ENCODE measurements around the gene ROPN1L.

The ROPN1L gene

GRCh38 chr5:10482791-10483530 is 41.3 kb downstream of the ROPN1L start:
- DNase-seq (ENCODE audit: low read depth), result no peak
- TF ChIP-seq, protein P1, sequence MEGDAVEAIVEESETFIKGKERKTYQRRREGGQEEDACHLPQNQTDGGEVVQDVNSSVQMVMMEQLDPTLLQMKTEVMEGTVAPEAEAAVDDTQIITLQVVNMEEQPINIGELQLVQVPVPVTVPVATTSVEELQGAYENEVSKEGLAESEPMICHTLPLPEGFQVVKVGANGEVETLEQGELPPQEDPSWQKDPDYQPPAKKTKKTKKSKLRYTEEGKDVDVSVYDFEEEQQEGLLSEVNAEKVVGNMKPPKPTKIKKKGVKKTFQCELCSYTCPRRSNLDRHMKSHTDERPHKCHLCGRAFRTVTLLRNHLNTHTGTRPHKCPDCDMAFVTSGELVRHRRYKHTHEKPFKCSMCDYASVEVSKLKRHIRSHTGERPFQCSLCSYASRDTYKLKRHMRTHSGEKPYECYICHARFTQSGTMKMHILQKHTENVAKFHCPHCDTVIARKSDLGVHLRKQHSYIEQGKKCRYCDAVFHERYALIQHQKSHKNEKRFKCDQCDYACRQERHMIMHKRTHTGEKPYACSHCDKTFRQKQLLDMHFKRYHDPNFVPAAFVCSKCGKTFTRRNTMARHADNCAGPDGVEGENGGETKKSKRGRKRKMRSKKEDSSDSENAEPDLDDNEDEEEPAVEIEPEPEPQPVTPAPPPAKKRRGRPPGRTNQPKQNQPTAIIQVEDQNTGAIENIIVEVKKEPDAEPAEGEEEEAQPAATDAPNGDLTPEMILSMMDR (IDR thresholded peaks at IDR 0.05; ENCODE audit: low read length, missing control alignments), result no peak
- no peak overlapping the region for H3K4me3 ChIP-seq (replicated peaks; ENCODE audit: low read depth, low read length)

DNA sequence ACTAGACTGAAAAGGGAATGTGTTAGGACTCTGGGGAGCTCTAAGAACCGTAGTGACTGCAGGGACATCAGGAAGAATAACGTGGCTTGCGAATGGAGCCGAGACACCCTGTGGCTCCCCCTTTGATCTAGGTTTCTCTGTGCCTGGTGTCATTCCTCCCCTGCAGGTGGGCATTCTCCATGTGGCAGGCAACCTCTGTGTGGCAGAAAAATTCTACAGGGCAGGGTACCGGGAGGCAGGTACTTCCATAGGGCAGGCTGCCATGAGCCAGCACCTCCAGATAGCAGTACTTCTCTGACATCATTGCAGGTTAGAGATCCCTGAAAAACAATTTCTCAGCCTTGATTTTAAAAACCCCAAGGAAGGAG is 43.1 kb downstream of the ROPN1L start:
- no peak for DNase-seq (ENCODE audit: low read depth)
- H3K4me3 ChIP-seq (replicated peaks; ENCODE audit: low read depth, low read length), result no peak overlapping the region
- TF ChIP-seq, protein P1 (IDR thresholded peaks at IDR 0.05; ENCODE audit: low read length, missing control alignments), result no peak

DNA sequence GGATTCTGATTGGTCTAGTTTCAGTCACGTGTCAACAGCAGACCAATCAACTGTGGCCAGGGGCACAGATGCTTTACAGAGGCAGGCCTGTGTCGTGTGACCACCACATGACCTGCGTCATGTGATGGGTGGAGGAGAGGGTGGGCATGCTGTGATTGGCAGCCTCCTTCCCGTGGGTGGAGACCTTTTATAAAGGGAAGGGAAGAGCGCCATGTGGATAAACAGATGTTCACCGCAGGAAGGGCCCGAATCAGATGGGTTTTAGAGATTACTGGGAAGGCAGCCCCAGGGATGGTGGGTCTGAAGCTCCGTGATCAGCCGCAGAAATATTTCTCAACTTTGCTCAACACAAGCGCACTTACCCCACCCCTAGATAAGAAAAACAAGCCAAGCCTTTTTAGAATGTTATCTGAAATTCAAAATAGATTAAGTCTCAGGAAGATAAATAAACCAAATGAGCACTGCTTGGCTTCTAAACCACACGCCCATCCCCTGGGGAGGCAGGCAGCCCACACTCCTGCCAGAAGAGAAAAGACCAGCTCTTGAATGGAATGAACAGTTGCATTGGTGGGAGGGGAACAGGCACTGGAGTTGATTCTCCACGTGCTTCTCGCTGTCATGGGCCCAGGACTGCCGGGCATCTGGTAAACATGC is 43.6 kb downstream of the ROPN1L start:
- no peak overlapping the region for H3K4me3 ChIP-seq (replicated peaks; ENCODE audit: low read depth, low read length)
- TF ChIP-seq, protein P1 (IDR thresholded peaks at IDR 0.05; ENCODE audit: low read length, missing control alignments), result no peak
- peak; percentile 95 for DNase-seq (ENCODE audit: low read depth)

- H3K4me3 ChIP-seq (replicated peaks; ENCODE audit: low read depth, low read length), result no peak overlapping the region
- DNase-seq (ENCODE audit: low read depth), result no peak
- TF ChIP-seq, protein P1 (IDR thresholded peaks at IDR 0.05; ENCODE audit: low read length, missing control alignments), result no peak
These were observed 44.2 kb downstream of the ROPN1L start for GRCh38 chr5:10485897-10486296.

DNA sequence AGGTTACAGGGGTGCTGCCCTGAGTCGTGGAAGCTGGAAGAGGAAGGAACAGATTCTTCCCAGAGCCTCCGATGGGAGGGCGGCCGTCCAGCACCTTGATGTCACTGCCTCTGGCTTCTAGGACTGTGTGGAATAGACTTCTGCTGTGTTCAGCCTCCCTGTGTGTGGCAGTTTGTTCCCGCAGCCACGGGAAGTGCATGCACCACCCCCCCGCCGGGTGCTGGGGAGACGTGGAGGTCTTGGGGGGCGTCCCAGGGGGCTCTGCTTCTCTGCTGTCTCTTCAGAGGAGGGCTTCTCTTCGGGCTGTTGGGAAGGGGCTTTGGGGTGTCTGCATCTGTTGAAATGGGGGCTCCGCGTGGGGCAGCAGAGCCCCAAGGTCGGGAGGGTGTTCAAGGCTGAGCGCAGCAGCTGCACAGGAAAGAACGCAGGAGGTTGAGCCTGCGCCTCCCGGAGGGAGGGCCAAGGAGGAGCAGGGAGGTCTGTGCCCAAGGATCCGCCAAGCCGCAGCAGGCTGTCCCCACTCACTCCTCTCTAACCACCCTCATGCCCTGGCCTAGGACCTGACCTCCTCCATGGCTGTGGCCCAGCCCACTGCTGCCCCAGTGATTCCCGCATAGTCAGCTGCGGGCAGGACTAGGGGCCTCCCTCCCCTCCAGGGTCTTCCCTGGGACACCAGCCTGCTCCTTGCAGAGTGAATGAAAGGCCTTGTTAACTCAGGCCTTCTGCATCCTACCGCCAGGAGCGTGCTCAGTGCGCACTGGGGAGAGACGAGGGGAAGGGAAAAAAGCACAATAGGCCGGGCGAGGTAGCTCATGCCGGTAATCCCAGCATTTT is 45.0 kb downstream of the ROPN1L start:
- DNase-seq (ENCODE audit: low read depth), result no peak
- TF ChIP-seq, protein P1 (IDR thresholded peaks at IDR 0.05; ENCODE audit: low read length, missing control alignments), result no peak

DNA sequence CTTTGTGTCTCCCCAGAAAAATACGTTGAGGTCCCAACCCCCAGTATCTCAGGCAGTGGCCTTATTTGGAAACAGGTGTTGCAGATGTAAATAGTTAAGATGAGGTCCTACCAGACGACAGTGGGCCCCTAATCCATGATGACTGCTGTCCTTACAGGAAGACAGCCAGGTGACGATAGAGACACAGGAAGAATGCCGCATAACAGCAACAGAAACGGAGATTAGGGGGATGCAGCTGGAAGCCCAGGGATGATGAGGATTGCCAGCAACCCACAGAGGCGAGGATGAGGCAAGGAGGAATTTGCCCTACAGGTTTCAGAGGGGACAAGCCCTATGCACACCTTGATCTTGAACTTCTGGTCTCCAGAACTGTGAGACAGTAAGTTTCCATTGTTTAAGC is 46.5 kb downstream of the ROPN1L start:
- DNase-seq (ENCODE audit: low read depth), result no peak
- TF ChIP-seq, protein P1 (IDR thresholded peaks at IDR 0.05; ENCODE audit: low read length, missing control alignments), result no peak
- H3K4me3 ChIP-seq (replicated peaks; ENCODE audit: low read depth, low read length), result no peak overlapping the region

More for the DNA sequence above, 45.0 kb downstream of the ROPN1L start:
- H3K4me3 ChIP-seq (replicated peaks; ENCODE audit: low read depth, low read length), result no peak overlapping the region

All from fibroblast of pulmonary artery (primary cell).